Measurements from ENCODE around the gene NR6A1. TPM values are rescaled to one million over a fixed set of nuclear protein-coding genes. Genes with fewer than 3 reads are reported as not detected.

Gene NR6A1
- polyA plus RNA-seq, 1 experiment = 0.10 TPM

GRCh38 chr9:124557895-124558294 is 213.2 kb downstream of the NR6A1 start:
- DNase-seq (ENCODE audit: low read depth, low spot score) = no peak
- Histone ChIP-seq H3K27ac (ENCODE audit: low read depth, low read length) (no peak overlapping the region), H3K4me3 (ENCODE audit: low read depth, low read length) (no peak overlapping the region), H3K27me3 (ENCODE audit: control insufficient read depth, insufficient read depth, low read length) (no peaks in the 10 kb centered on the region), H3K9me3 (ENCODE audit: control insufficient read depth, insufficient read depth, low read length) (no peaks in the 10 kb centered on the region)
- POLR2A ChIA-PET = no interaction called here
- CTCF ChIA-PET = interaction anchor here (1.1 to 1.8 kb wide), 2 partner anchors 59 to 154 kb away, joined by 3 to 6 read pairs; no protein-coding TSS in a partner anchor
- TF ChIP-seq, protein P1, sequence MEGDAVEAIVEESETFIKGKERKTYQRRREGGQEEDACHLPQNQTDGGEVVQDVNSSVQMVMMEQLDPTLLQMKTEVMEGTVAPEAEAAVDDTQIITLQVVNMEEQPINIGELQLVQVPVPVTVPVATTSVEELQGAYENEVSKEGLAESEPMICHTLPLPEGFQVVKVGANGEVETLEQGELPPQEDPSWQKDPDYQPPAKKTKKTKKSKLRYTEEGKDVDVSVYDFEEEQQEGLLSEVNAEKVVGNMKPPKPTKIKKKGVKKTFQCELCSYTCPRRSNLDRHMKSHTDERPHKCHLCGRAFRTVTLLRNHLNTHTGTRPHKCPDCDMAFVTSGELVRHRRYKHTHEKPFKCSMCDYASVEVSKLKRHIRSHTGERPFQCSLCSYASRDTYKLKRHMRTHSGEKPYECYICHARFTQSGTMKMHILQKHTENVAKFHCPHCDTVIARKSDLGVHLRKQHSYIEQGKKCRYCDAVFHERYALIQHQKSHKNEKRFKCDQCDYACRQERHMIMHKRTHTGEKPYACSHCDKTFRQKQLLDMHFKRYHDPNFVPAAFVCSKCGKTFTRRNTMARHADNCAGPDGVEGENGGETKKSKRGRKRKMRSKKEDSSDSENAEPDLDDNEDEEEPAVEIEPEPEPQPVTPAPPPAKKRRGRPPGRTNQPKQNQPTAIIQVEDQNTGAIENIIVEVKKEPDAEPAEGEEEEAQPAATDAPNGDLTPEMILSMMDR (IDR thresholded peaks at IDR 0.05; ENCODE audit: low read depth, low read length) = no peak

DNA sequence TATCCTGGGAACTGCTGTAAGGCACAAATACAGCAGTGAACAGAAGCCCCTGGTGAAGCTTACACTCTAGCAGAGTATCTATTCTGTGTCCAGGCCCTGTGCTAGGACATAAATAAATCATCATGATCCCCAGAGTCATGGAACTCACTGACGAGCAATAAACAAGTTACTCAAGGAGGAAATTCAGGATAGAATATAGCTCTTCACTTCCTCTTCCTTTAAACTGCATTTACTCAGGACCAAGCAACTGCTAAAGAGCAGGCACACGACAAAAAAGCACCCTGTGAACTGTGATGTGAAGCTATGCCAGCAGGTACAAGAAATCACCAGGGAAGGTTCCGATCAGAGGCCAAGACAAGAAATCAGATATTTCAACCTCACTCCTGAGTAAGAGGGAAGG is 216.1 kb downstream of the NR6A1 start:
- ChIA-PET CTCF (interaction anchor here (0.7 to 1.4 kb wide), 5 partner anchors 12 to 217 kb away, joined by 3 to 9 read pairs (median 4); no protein-coding TSS in a partner anchor), POLR2A (no interaction called here)
- Histone ChIP-seq H3K9me3 (ENCODE audit: control insufficient read depth, insufficient read depth, low read length) (no peaks in the 10 kb centered on the region), H3K27ac (ENCODE audit: low read depth, low read length) (no peak overlapping the region), H3K27me3 (ENCODE audit: control insufficient read depth, insufficient read depth, low read length) (no peaks in the 10 kb centered on the region), H3K4me3 (ENCODE audit: low read depth, low read length) (no peak overlapping the region)
- DNase-seq (ENCODE audit: low read depth, low spot score) = no peak
- TF ChIP-seq, protein P1 (IDR thresholded peaks at IDR 0.05; ENCODE audit: low read depth, low read length) = no peak

DNA sequence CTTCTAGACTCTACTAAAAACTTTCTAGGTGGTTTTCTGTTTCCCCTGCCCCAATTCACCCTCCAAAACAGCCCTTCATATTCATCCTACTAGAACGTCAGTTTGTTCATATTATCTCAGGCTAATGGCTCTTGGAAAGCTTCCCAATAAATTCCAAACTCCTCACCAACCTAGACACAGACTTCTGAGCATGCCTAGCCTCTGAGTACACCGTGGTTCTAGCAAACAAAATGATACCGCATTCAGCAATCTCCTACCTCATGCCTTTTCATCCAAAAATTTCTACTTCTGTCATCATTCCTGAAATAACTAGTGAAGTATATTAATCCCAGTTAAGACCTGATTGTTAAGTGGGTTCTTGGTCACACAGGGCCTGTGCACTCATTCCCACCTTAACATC is 217.4 kb downstream of the NR6A1 start:
- peak overlapping the region; percentile 53 for H3K27ac ChIP-seq (ENCODE audit: low read depth, low read length)
- H3K9me3 ChIP-seq (ENCODE audit: control insufficient read depth, insufficient read depth, low read length) = no peaks in the 10 kb centered on the region
- no peak overlapping the region for H3K4me3 ChIP-seq (ENCODE audit: low read depth, low read length)
- POLR2A ChIA-PET = no interaction called here
- no peaks in the 10 kb centered on the region for H3K27me3 ChIP-seq (ENCODE audit: control insufficient read depth, insufficient read depth, low read length)
- CTCF ChIA-PET = interaction anchor here (1.0 to 4.0 kb wide), 5 partner anchors 16 to 158 kb away, joined by 3 to 84 read pairs (median 38); no protein-coding TSS in a partner anchor
- peak; percentile 75 for DNase-seq (ENCODE audit: low read depth, low spot score)
- TF ChIP-seq, protein P1 (IDR thresholded peaks at IDR 0.05; ENCODE audit: low read depth, low read length) = no peak

GRCh38 chr9:124552273-124552605 is 218.9 kb downstream of the NR6A1 start:
- peaks cover under 1% of the 10 kb centered on the region for H3K27me3 ChIP-seq (ENCODE audit: control insufficient read depth, insufficient read depth, low read length)
- H3K9me3 ChIP-seq (ENCODE audit: control insufficient read depth, insufficient read depth, low read length) = no peaks in the 10 kb centered on the region
- H3K27ac ChIP-seq (ENCODE audit: low read depth, low read length) = no peak overlapping the region
- ChIA-PET CTCF (interaction anchor here (0.5 to 4.0 kb wide), 35 partner anchors 9 to 370 kb away, joined by 3 to 84 read pairs (median 5); no protein-coding TSS in a partner anchor), POLR2A (interaction anchor here (1.0 to 1.5 kb wide), 2 partner anchors 106 to 107 kb away, joined by 7 to 9 read pairs; no protein-coding TSS in a partner anchor)
- no peak for DNase-seq (ENCODE audit: low read depth, low spot score)
- H3K4me3 ChIP-seq (ENCODE audit: low read depth, low read length) = no peak overlapping the region
- TF ChIP-seq, protein P1 (IDR thresholded peaks at IDR 0.05; ENCODE audit: low read depth, low read length) = no peak

- POLR2A ChIA-PET = interaction anchor here (0.5 to 1.5 kb wide), 3 partner anchors 92 to 108 kb away, joined by 4 to 9 read pairs (median 7); no protein-coding TSS in a partner anchor
- no peak overlapping the region for H3K27ac ChIP-seq (ENCODE audit: low read depth, low read length)
- H3K4me3 ChIP-seq (ENCODE audit: low read depth, low read length) = no peak overlapping the region
- H3K9me3 ChIP-seq (ENCODE audit: control insufficient read depth, insufficient read depth, low read length) = no peaks in the 10 kb centered on the region
- CTCF ChIA-PET = interaction anchor here (0.5 to 4.0 kb wide), 43 partner anchors 8 to 371 kb away, joined by 3 to 84 read pairs (median 5); no protein-coding TSS in a partner anchor
- DNase-seq (ENCODE audit: low read depth, low spot score) = peak; percentile 34
- TF ChIP-seq, protein P1 (IDR thresholded peaks at IDR 0.05; ENCODE audit: low read depth, low read length) = peak; percentile 87
- peaks cover 6% of the 10 kb centered on the region for H3K27me3 ChIP-seq (ENCODE audit: control insufficient read depth, insufficient read depth, low read length)
These were observed 219.4 kb downstream of the NR6A1 start for GRCh38 chr9:124551472-124552272.
